GM23338 (cell line): ENCODE data around the gene BMS1. TPM values are rescaled to one million over a fixed set of nuclear protein-coding genes. Genes with fewer than 3 reads are reported as not detected.
A peak's percentile ranks its signal among the peaks of the same experiment; 100 is the strongest.
"Not testable (repeated sequence)": the region's sequence is repeated elsewhere in the genome, so short reads cannot be mapped to it uniquely, and the experiment has no call there.

Experiments used
- ATAC-seq: fragments of 200-7000 bp; cut with Tn5 transposase; 3 replicates; pipeline ENCODE4 v1.9.1; 2020
- DNase-seq: peaks from one replicate; pipeline ENCODE4 v3.0.0-alpha.2; 2015; ENCODE audit warnings: low spot score
- H2AFZ ChIP-seq: fragments of 200-600 bp; sonication (generic); 2 replicates; pipeline ENCODE4 v1.8.0; 2016; ENCODE audit warnings: antibody characterized with exemption, mild to moderate bottlenecking, moderate library complexity
- H3F3A ChIP-seq: fragments of 200-600 bp; sonication (generic); replicated peaks from 2 replicates; pipeline ENCODE4 v1.8.0; 2017; ENCODE audit warnings: antibody characterized with exemption, mixed run types, low read depth
- H3K27ac ChIP-seq: fragments of 200-600 bp; sonication (generic); 2 replicates; pipeline ENCODE4 v1.6.1; 2016; ENCODE audit warnings: low read depth
- H3K27me3 ChIP-seq: fragments of 200-600 bp; sonication (generic); 2 replicates; pipeline ENCODE4 v1.8.0; 2016; ENCODE audit warnings: mild to moderate bottlenecking, mixed run types, moderate library complexity; ENCODE audit not compliant: insufficient read depth
- H3K36me3 ChIP-seq: fragments of 200-600 bp; sonication (generic); 2 replicates; pipeline ENCODE4 v1.8.0; 2016; ENCODE audit warnings: mild to moderate bottlenecking; ENCODE audit not compliant: insufficient read depth
- H3K4me1 ChIP-seq: fragments of 200-600 bp; sonication (generic); 2 replicates; pipeline ENCODE4 v1.8.0; 2016; ENCODE audit warnings: mild to moderate bottlenecking, moderate library complexity; ENCODE audit not compliant: insufficient read depth
- H3K4me2 ChIP-seq: fragments of 200-600 bp; sonication (generic); 2 replicates; pipeline ENCODE4 v1.7.1; 2017; ENCODE audit warnings: mixed run types
- H3K4me3 ChIP-seq: fragments of 200-600 bp; sonication (generic); 2 replicates; pipeline ENCODE4 v1.6.1; 2016; ENCODE audit warnings: mixed run types
- H3K79me2 ChIP-seq: fragments of 200-600 bp; sonication (generic); replicated peaks from 2 replicates; pipeline ENCODE4 v1.8.0; 2017; ENCODE audit warnings: mild to moderate bottlenecking; ENCODE audit not compliant: insufficient read depth
- H3K9me2 ChIP-seq: fragments of 200-600 bp; sonication (generic); 2 replicates; pipeline ENCODE4 v1.8.0; 2017; ENCODE audit not compliant: insufficient read depth
- H4K20me1 ChIP-seq: fragments of 200-600 bp; sonication (generic); replicated peaks from 2 replicates; pipeline ENCODE4 v1.8.0; 2017; ENCODE audit warnings: mild to moderate bottlenecking; ENCODE audit not compliant: insufficient read depth
- H3K27ac Mint-ChIP-seq: 2 replicates; pipeline ENCODE4 v1.8.0; 2020; ENCODE audit warnings: inconsistent platforms, mild to moderate bottlenecking, moderate library complexity, mixed read lengths
- H3K27me3 Mint-ChIP-seq: 3 replicates; pipeline ENCODE4 v1.8.0; 2022; ENCODE audit warnings: low read depth, mild to moderate bottlenecking, moderate library complexity, mixed read lengths, inconsistent platforms; ENCODE audit not compliant: insufficient read depth, poor library complexity
- H3K36me3 Mint-ChIP-seq: 3 replicates; pipeline ENCODE4 v1.8.0; 2021; ENCODE audit warnings: low read depth, mild to moderate bottlenecking, inconsistent platforms, moderate library complexity, mixed read lengths
- H3K4me1 Mint-ChIP-seq: 3 replicates; pipeline ENCODE4 v1.8.0; 2020; ENCODE audit warnings: mild to moderate bottlenecking, inconsistent platforms, mixed read lengths
- H3K4me3 Mint-ChIP-seq: 3 replicates; pipeline ENCODE4 v1.8.0; 2021; ENCODE audit warnings: moderate library complexity, mild to moderate bottlenecking, inconsistent platforms, mixed read lengths
- H3K9me3 Mint-ChIP-seq: 3 replicates; pipeline ENCODE4 v1.8.0; 2020; ENCODE audit warnings: moderate library complexity, mild to moderate bottlenecking, inconsistent platforms, mixed read lengths
- CTCF ChIP-seq, 2 experiments: fragments of 200-600 bp in 1 of 2; sonication (generic) in 1 of 2; conservative IDR thresholded peaks; 2 replicates each; pipeline versions ENCODE4 v1.5.1 to v1.6.1; 2016 to 2017; ENCODE audit warnings: antibody characterized with exemption in 2 of 2, low read depth in 2 of 2, mild to moderate bottlenecking in 2 of 2, moderate library complexity in 1 of 2
- ZNF114 ChIP-seq: fragments of 250-450 bp; sonication (Bioruptor Pico); IDR thresholded peaks from 2 replicates; pipeline ENCODE4 v1.5.0; 2020; ENCODE audit warnings: mild to moderate bottlenecking, moderate library complexity
- polyA plus RNA-seq: library from polyadenylated mRNA; unstranded; fragments of >200 nt; fragmentation: Nextera tagmentation; extraction: Ambion mirVana; gene quantifications from 2 replicates; pipeline ENCODE4 v1.2.1, GENCODE V29; 2016
- total RNA-seq: library from RNA; depleted of rRNA; stranded (reverse); fragments of >200 nt; shearing (Covaris generic); gene quantifications from 2 replicates; pipeline ENCODE4 v1.2.3, GENCODE V29; 2014
- TF ChIP-seq, protein P1 (sequence below): IDR thresholded peaks from one replicate; pipeline ENCODE4 v1.6.1; 2018; ENCODE audit warnings: antibody characterized with exemption; ENCODE audit not compliant: unreplicated experiment

BMS1 gene
- total and polyA plus RNA-seq, 2 experiments from 2014 or later, result 26.4 to 37.7 TPM

GRCh38 chr10:42816912-42817311 lies 34.3 kb downstream of the BMS1 start (continued):
- TF ChIP-seq, protein P1, sequence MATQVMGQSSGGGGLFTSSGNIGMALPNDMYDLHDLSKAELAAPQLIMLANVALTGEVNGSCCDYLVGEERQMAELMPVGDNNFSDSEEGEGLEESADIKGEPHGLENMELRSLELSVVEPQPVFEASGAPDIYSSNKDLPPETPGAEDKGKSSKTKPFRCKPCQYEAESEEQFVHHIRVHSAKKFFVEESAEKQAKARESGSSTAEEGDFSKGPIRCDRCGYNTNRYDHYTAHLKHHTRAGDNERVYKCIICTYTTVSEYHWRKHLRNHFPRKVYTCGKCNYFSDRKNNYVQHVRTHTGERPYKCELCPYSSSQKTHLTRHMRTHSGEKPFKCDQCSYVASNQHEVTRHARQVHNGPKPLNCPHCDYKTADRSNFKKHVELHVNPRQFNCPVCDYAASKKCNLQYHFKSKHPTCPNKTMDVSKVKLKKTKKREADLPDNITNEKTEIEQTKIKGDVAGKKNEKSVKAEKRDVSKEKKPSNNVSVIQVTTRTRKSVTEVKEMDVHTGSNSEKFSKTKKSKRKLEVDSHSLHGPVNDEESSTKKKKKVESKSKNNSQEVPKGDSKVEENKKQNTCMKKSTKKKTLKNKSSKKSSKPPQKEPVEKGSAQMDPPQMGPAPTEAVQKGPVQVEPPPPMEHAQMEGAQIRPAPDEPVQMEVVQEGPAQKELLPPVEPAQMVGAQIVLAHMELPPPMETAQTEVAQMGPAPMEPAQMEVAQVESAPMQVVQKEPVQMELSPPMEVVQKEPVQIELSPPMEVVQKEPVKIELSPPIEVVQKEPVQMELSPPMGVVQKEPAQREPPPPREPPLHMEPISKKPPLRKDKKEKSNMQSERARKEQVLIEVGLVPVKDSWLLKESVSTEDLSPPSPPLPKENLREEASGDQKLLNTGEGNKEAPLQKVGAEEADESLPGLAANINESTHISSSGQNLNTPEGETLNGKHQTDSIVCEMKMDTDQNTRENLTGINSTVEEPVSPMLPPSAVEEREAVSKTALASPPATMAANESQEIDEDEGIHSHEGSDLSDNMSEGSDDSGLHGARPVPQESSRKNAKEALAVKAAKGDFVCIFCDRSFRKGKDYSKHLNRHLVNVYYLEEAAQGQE, result no peak

GRCh38 chr10:42817417-42817816 lies 34.8 kb downstream of the BMS1 start:
- peak; percentile 84 for ATAC-seq

GRCh38 chr10:42826759-42827158 lies 44.2 kb downstream of the BMS1 start:
- not testable (repeated sequence) for H3K27ac Mint-ChIP-seq, H3K4me3 Mint-ChIP-seq, DNase-seq, H3K9me2 ChIP-seq, H3K4me3 ChIP-seq, H3K27me3 Mint-ChIP-seq, H4K20me1 ChIP-seq, H3F3A ChIP-seq, H3K9me3 Mint-ChIP-seq, H2AFZ ChIP-seq, H3K27me3 ChIP-seq, H3K36me3 ChIP-seq, H3K4me2 ChIP-seq
- peak; percentile 29 for ATAC-seq
- H3K4me1 ChIP-seq, result peaks cover 26% of the 10 kb centered on the region
- Mint-ChIP-seq H3K4me1 (peaks cover 37% of the 10 kb centered on the region), H3K36me3 (peaks cover 80% of the 10 kb centered on the region)
- peak overlapping the region; percentile 74; the same call in 1 of the 2 replicates for H3K27ac ChIP-seq
- H3K79me2 ChIP-seq, result peaks cover 25% of the 10 kb centered on the region

More at GRCh38 chr10:42817417-42817816, 34.8 kb downstream of the BMS1 start:
- peaks cover 78% of the 10 kb centered on the region for H3K36me3 Mint-ChIP-seq
- H3K4me3 Mint-ChIP-seq, result peak overlapping the region; percentile 65
- H3K9me2 ChIP-seq, H4K20me1 ChIP-seq, H3K27me3 Mint-ChIP-seq, H2AFZ ChIP-seq, H3F3A ChIP-seq, H3K27me3 ChIP-seq: not testable (repeated sequence)
- Histone ChIP-seq H3K4me3 (peak overlapping the region; percentile 23; the same call in 1 of the 2 replicates), H3K36me3 (peaks cover 16% of the 10 kb centered on the region), H3K4me2 (peak overlapping the region; percentile 0), H3K79me2 (peaks cover 37% of the 10 kb centered on the region), H3K4me1 (peaks cover 26% of the 10 kb centered on the region), H3K27ac (peak overlapping the region; percentile 87)
- H3K4me1 Mint-ChIP-seq, result peaks cover 59% of the 10 kb centered on the region
- H3K27ac Mint-ChIP-seq, result peak overlapping the region; percentile 96
- H3K9me3 Mint-ChIP-seq, result peaks cover 18% of the 10 kb centered on the region
- DNase-seq, result peak; percentile 51

- Histone ChIP-seq H4K20me1 (peaks cover 4% of the 10 kb centered on the region; the same call in 1 of the 2 replicates), H3K4me2 (peak overlapping the region; percentile 72), H3K79me2 (peaks cover 25% of the 10 kb centered on the region), H3F3A (no peaks in the 10 kb centered on the region), H3K36me3 (peaks cover 3% of the 10 kb centered on the region; the same call in 1 of the 2 replicates), H3K27me3 (no peaks in the 10 kb centered on the region), H2AFZ (no peak overlapping the region), H3K4me1 (peaks cover 26% of the 10 kb centered on the region), H3K27ac (peak overlapping the region; percentile 74; the same call in 1 of the 2 replicates), H3K4me3 (no peak overlapping the region), H3K9me2 (no peaks in the 10 kb centered on the region)
- ATAC-seq (peak; percentile 99), DNase-seq (peak; percentile 76)
- no peak for TF ChIP-seq ZNF114 (CRISPR knock-in tag)
- peak; percentile 67 to 77 for TF ChIP-seq CTCF (conservative IDR thresholded peaks at IDR 0.05; ENCODE audit: low read depth in 2 of 2)
- Mint-ChIP-seq H3K27ac (no peak overlapping the region), H3K4me1 (peaks cover 37% of the 10 kb centered on the region), H3K9me3 (no peaks in the 10 kb centered on the region; the same call in 2 of the 3 replicates), H3K36me3 (peaks cover 84% of the 10 kb centered on the region), H3K27me3 (peaks cover 7% of the 10 kb centered on the region), H3K4me3 (no peak overlapping the region; the same call in 2 of the 3 replicates)
These were observed 44.6 kb downstream of the BMS1 start for GRCh38 chr10:42827201-42827600.

DNA sequence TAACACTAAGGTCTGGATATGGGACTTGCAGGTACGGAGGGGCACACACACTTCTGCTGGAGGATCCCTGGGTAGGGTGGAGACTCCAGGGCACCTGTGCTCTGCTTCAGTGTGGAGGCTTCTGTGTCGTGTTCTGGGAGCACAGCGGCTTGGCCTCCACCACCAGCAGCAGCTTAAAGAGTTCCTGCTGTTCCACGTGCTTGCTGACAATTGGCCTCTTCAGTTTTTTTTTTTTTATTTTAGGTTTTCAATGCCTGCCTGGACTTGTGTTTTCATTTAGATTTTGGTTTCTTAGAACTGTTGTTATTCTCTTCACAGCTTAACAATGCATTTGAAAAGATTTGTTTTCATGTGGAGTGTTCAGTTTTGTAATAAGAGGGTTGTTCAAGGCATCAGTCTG lies 45.8 kb downstream of the BMS1 start:
- DNase-seq, H2AFZ ChIP-seq, H3F3A ChIP-seq, H3K9me2 ChIP-seq, ATAC-seq, H3K27me3 ChIP-seq, H3K9me3 Mint-ChIP-seq, H3K27me3 Mint-ChIP-seq, H3K36me3 ChIP-seq, H4K20me1 ChIP-seq: not testable (repeated sequence)
- Histone ChIP-seq H3K79me2 (peaks cover 25% of the 10 kb centered on the region), H3K4me2 (peak overlapping the region; percentile 72), H3K27ac (peak overlapping the region; percentile 59; the same call in 1 of the 2 replicates), H3K4me3 (0 out of 2 replicates have a peak overlapping the region, but pooled peaks have one; percentile 20), H3K4me1 (peaks cover 26% of the 10 kb centered on the region)
- 0 out of 3 replicates have a peak overlapping the region, but pooled peaks have one; percentile 5 for H3K4me3 Mint-ChIP-seq
- peaks cover 40% of the 10 kb centered on the region for H3K4me1 Mint-ChIP-seq
- peaks cover 76% of the 10 kb centered on the region for H3K36me3 Mint-ChIP-seq
- H3K27ac Mint-ChIP-seq, result 0 out of 2 replicates have a peak overlapping the region, but pooled peaks have one; percentile 62
